C4-2B (cell line): ENCODE measurements around the gene CDC42BPA.

ENCODE experiments used
- ZFX ChIP-seq: fragments of 450-650 bp; IDR thresholded peaks from 2 replicates; pipeline ENCODE4 v1.6.1; 2017
- TF ChIP-seq, protein P1 (sequence below): fragments of 450-650 bp; conservative IDR thresholded peaks from 2 replicates; pipeline ENCODE4 v1.5.1; 2017; ENCODE audit warnings: mild to moderate bottlenecking

DNA sequence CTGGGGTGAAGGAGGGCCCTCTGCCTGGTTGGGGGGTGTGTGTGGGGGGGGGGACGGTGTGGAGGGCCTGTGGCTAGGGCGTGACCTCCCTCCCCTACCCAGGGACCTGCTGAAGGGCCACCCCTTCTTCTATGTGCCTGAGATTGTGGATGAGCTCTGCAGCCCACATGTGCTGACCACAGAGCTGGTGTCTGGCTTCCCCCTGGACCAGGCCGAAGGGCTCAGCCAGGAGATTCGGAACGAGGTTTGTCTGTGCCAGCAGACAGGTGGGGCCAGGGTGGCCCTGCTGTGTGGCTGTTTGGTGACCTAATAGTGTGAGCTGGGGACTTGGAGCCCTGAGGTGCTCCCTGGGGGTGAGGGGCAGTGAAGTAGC, 334.3 kb downstream of the CDC42BPA start:
- TF ChIP-seq, protein P1, sequence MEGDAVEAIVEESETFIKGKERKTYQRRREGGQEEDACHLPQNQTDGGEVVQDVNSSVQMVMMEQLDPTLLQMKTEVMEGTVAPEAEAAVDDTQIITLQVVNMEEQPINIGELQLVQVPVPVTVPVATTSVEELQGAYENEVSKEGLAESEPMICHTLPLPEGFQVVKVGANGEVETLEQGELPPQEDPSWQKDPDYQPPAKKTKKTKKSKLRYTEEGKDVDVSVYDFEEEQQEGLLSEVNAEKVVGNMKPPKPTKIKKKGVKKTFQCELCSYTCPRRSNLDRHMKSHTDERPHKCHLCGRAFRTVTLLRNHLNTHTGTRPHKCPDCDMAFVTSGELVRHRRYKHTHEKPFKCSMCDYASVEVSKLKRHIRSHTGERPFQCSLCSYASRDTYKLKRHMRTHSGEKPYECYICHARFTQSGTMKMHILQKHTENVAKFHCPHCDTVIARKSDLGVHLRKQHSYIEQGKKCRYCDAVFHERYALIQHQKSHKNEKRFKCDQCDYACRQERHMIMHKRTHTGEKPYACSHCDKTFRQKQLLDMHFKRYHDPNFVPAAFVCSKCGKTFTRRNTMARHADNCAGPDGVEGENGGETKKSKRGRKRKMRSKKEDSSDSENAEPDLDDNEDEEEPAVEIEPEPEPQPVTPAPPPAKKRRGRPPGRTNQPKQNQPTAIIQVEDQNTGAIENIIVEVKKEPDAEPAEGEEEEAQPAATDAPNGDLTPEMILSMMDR, result no peak
- no peak for TF ChIP-seq ZFX
